Fibroblast of the aortic adventitia (primary cell): ENCODE results near the gene ECM2. TPM values are rescaled to one million over a fixed set of nuclear protein-coding genes. Genes with fewer than 3 reads are reported as not detected.

Experiments used
- DNase-seq: peaks from one replicate; pipeline ENCODE4 v3.0.0-alpha.2; 2010; ENCODE audit warnings: low read depth
- H3K4me3 ChIP-seq: 2 replicates; pipeline ENCODE4 v1.5.1; 2011; ENCODE audit warnings: low read depth, mild to moderate bottlenecking, control low read depth, low read length, moderate library complexity
- total RNA-seq: library from RNA; depleted of rRNA; stranded (reverse); fragments of >200 nt; gene quantifications from 2 replicates; pipeline ENCODE4 v1.2.3, GENCODE V29; 2012; ENCODE audit warnings: low replicate concordance
- TF ChIP-seq, protein P1 (sequence below): IDR thresholded peaks from 2 replicates; pipeline ENCODE4 v1.5.1; 2011; ENCODE audit warnings: mild to moderate bottlenecking, low read length, control low read depth, inconsistent platforms; ENCODE audit not compliant: insufficient read depth

The ECM2 gene
- total RNA-seq, 1 donor: 23.3 TPM

DNA sequence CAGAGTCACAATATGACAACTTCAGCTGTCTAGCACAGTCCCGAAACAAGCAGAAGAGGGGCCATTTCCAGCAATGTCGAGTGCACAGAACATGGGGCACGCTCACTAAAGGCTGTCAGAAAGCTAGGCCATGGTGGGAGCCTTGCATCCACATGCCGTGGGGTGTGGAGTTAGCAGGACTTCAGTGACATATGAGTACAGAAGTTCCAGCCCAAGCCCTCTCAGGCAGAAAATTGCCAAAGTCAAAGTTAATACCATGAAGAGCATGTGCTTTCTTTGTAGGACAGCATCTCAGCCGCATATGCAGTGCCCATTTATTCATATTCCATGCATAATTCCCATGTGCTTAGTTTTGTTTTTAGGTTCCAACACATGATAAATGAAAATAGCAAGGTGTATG lies 26.7 kb downstream of the ECM2 start:
- TF ChIP-seq, protein P1, sequence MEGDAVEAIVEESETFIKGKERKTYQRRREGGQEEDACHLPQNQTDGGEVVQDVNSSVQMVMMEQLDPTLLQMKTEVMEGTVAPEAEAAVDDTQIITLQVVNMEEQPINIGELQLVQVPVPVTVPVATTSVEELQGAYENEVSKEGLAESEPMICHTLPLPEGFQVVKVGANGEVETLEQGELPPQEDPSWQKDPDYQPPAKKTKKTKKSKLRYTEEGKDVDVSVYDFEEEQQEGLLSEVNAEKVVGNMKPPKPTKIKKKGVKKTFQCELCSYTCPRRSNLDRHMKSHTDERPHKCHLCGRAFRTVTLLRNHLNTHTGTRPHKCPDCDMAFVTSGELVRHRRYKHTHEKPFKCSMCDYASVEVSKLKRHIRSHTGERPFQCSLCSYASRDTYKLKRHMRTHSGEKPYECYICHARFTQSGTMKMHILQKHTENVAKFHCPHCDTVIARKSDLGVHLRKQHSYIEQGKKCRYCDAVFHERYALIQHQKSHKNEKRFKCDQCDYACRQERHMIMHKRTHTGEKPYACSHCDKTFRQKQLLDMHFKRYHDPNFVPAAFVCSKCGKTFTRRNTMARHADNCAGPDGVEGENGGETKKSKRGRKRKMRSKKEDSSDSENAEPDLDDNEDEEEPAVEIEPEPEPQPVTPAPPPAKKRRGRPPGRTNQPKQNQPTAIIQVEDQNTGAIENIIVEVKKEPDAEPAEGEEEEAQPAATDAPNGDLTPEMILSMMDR: no peak
- DNase-seq: no peak
- no peak overlapping the region for H3K4me3 ChIP-seq

DNA sequence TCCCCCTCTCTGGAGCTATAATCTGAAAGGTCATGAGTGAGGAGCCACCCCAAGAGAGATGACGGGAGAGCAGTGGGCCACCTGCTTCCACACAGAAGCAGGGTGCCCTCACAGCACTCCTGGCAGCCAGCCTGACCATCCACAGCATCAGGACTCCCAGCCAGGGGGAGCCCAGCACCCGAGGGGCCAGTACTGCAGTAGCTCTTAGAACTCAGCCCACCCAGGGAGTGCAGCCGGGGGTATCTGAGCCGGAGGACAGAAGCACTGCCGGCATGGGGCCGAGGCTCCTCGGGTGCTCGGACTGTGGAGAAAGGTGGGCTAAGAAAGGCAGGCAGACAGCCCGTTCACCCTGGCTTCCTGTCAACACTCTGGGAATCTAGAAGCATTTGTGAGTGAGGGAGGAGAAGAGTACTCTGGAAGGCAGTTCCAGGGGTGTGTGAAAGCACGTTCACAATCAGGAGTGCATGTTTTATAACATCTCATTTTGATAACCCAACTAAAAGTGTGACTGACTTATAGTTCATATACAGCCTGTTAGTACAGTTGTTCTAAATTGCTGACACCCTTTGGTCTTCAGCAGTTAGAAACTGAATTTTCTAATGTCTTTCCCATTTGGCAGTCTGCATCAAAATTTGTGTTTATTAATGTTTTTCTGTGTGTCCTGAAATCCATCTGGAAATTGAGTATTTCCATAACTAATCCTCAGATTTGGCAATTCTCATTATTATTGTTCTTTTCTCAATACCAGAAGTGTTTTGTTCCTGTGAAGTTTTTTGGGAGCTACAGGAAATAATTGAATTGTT lies 27.6 kb downstream of the ECM2 start:
- DNase-seq: peak; percentile 32
- H3K4me3 ChIP-seq: no peak overlapping the region
- TF ChIP-seq, protein P1: peak; percentile 16

DNA sequence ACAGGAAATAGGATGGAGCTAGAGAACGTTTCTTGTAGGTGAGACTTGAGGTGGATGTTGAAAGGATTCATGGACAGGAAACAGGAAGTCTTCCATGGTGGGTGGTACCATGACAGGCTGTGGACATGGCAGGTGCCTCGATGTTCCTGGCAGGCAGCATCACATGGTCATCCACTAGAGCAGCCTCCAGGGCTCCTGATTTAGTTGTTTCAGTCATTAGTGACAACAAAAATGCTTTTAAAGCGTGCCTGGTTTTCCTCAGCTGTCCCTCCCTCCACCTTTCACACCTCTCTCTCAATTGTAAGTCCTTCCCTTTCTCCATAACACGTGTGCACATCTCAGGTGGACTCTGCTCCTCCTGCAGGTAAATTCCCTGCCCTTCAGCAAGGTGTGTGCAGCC lies 28.3 kb downstream of the ECM2 start:
- H3K4me3 ChIP-seq: no peak overlapping the region
- no peak for DNase-seq

DNA sequence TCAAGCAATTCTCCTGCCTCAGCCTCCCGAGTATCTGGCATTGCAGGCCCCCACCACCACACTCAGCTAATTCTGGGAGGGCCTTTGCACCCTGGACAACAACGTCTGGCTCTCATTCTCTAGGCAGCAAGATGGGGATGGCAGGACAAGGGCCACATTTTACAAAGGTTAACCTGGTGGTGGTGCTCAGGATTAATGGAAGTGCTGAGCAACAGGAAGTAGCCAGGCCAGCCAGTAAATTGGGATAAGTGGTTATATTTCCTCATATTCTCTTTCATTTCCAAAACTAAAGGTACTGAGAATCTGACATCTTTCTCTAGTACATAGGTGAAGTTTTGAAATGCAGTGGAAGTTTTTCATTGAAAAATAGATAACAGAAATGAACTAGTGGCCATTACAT lies 28.8 kb downstream of the ECM2 start:
- TF ChIP-seq, protein P1: no peak
- peak; percentile 33 for DNase-seq
- H3K4me3 ChIP-seq: no peak overlapping the region

More for the DNA sequence above, 28.3 kb downstream of the ECM2 start:
- TF ChIP-seq, protein P1: no peak

DNA sequence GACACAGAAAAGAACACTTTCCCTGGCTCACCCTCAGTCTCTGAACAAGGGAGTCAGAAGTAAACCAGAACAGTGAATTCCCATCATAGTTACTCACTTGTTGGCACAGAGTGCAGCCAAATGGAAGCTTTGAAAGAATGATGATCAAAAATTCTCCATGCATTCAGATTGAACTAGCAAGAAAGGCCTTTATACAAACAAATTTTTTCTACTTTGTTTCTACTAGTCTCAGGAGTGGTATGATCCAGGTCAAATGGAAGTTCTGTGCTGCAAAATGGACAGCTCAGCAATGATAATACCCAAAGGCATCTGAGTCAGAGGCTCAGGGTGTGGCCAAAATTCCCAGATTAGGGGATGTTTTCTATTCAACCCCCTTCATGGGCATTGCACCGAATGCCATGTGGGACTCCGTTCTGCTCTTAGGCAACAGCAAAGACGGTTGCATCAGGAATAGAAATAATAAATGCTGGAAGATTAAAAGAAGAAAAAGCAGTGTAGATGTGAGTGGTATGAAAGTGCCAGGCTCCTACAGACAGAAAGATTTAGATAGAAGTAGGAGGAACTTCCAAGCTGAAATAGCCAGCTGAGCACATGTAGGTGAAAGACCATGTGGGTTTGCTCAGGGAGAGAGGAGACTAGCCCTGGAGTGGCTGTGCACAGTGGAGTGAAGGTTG lies 29.5 kb downstream of the ECM2 start:
- TF ChIP-seq, protein P1: no peak
- DNase-seq: peak; percentile 100
- peak overlapping the region; percentile 15 for H3K4me3 ChIP-seq

DNA sequence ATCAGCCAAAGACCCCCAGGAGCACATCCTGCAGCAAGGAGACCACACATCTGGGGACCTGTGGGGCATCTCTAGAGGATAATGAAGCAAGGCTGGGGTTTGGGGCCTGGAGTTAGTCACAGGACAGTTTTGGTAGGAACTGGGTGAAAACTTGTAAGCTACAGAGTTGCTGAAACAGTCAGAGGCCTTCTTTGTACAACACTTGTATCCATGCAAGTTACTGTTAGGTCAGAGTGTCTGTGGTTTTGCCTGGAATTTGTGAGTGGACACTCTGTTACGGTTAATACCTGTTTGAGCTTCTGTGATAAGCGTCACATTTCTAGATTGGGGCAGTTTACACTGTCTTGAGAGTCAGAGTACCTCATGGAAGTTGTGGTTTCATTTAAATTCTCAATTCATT lies 30.9 kb downstream of the ECM2 start:
- peak; percentile 40 for DNase-seq
- H3K4me3 ChIP-seq: no peak overlapping the region
- TF ChIP-seq, protein P1: no peak
